ENCODE data around the gene IRS2.

GRCh38 chr13:109768616-109769015 lies 17.8 kb downstream of the IRS2 start:
- no peak for TF ChIP-seq CTCF (IDR thresholded peaks at IDR 0.05; ENCODE audit: insufficient read depth, low read length, poor library complexity, severe bottlenecking)
- no peak for TF ChIP-seq EZH2phosphoT487 (conservative IDR thresholded peaks at IDR 0.05; ENCODE audit: low read length)
